Measurements from ENCODE around the gene IMMP2L.

The IMMP2L gene

DNA sequence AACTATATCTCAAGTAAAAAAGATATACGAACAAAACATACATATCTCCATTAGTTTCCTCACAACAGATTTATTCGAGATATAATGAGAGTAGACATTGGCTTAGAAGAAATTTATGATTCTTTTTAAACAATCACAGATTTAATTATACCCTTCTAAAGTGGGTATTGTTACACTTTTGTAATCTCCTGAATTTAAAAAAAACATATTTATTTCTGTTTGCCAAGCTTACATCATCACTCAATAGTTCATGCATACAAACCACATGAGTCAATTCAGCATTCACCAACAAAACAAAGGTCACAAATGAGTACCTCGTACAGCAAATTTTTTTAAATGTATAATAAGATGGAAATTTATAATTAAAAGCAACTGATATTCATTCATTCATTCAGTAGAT is 453.8 kb downstream of the IMMP2L start:
- no peak for TF ChIP-seq EZH2phosphoT487 (conservative IDR thresholded peaks at IDR 0.05; ENCODE audit: low read length)
- TF ChIP-seq, protein P1, sequence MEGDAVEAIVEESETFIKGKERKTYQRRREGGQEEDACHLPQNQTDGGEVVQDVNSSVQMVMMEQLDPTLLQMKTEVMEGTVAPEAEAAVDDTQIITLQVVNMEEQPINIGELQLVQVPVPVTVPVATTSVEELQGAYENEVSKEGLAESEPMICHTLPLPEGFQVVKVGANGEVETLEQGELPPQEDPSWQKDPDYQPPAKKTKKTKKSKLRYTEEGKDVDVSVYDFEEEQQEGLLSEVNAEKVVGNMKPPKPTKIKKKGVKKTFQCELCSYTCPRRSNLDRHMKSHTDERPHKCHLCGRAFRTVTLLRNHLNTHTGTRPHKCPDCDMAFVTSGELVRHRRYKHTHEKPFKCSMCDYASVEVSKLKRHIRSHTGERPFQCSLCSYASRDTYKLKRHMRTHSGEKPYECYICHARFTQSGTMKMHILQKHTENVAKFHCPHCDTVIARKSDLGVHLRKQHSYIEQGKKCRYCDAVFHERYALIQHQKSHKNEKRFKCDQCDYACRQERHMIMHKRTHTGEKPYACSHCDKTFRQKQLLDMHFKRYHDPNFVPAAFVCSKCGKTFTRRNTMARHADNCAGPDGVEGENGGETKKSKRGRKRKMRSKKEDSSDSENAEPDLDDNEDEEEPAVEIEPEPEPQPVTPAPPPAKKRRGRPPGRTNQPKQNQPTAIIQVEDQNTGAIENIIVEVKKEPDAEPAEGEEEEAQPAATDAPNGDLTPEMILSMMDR (IDR thresholded peaks at IDR 0.05; ENCODE audit: insufficient read depth, low read length, poor library complexity, severe bottlenecking), result no peak

GRCh38 chr7:111108000-111108399 is 454.3 kb downstream of the IMMP2L start:
- TF ChIP-seq, protein P1 (IDR thresholded peaks at IDR 0.05; ENCODE audit: insufficient read depth, low read length, poor library complexity, severe bottlenecking), result no peak
- TF ChIP-seq EZH2phosphoT487 (conservative IDR thresholded peaks at IDR 0.05; ENCODE audit: low read length), result no peak
- Histone ChIP-seq H3K27ac (ENCODE audit: low read depth, low read length) (no peak overlapping the region), H3F3A (ENCODE audit: insufficient read depth) (peaks cover 29% of the 10 kb centered on the region), H4K20me1 (ENCODE audit: low read depth, low read length) (no peaks in the 10 kb centered on the region), H3K9ac (ENCODE audit: low read length) (no peak overlapping the region), H3K27me3 (ENCODE audit: low read length) (no peaks in the 10 kb centered on the region), H3K4me2 (ENCODE audit: low read depth, low read length, poor library complexity, severe bottlenecking) (no peak overlapping the region), H3K4me3 (ENCODE audit: insufficient read depth, low read length, poor library complexity, severe bottlenecking) (no peak overlapping the region), H3K36me3 (ENCODE audit: low read length) (peaks cover 26% of the 10 kb centered on the region; the same call in 1 of the 2 replicates), H3K9me2 (replicated peaks; ENCODE audit: insufficient read depth, low read length) (no peaks in the 10 kb centered on the region), H3K9me3 (ENCODE audit: insufficient read depth, low read length) (no peaks in the 10 kb centered on the region), H3K79me2 (ENCODE audit: insufficient read depth, low read length) (peaks cover 29% of the 10 kb centered on the region), H2AFZ (ENCODE audit: low read depth, low read length, severe bottlenecking) (no peak overlapping the region)

More for the DNA sequence above, 453.8 kb downstream of the IMMP2L start:
- no peaks in the 10 kb centered on the region for H3K9me3 ChIP-seq (ENCODE audit: insufficient read depth, low read length)
- H3K79me2 ChIP-seq (ENCODE audit: insufficient read depth, low read length), result peaks cover 24% of the 10 kb centered on the region
- no peak overlapping the region for H3K4me2 ChIP-seq (ENCODE audit: low read depth, low read length, poor library complexity, severe bottlenecking)
- H3K9ac ChIP-seq (ENCODE audit: low read length), result no peak overlapping the region
- H4K20me1 ChIP-seq (ENCODE audit: low read depth, low read length), result no peaks in the 10 kb centered on the region
- H3K36me3 ChIP-seq (ENCODE audit: low read length), result peaks cover 21% of the 10 kb centered on the region; the same call in 1 of the 2 replicates
- H3K4me3 ChIP-seq (ENCODE audit: insufficient read depth, low read length, poor library complexity, severe bottlenecking), result no peak overlapping the region
- H2AFZ ChIP-seq (ENCODE audit: low read depth, low read length, severe bottlenecking), result no peak overlapping the region
- H3K27ac ChIP-seq (ENCODE audit: low read depth, low read length), result no peak overlapping the region
- H3K9me2 ChIP-seq (replicated peaks; ENCODE audit: insufficient read depth, low read length), result no peaks in the 10 kb centered on the region
- peaks cover 24% of the 10 kb centered on the region for H3F3A ChIP-seq (ENCODE audit: insufficient read depth)
- H3K27me3 ChIP-seq (ENCODE audit: low read length), result no peaks in the 10 kb centered on the region

DNA sequence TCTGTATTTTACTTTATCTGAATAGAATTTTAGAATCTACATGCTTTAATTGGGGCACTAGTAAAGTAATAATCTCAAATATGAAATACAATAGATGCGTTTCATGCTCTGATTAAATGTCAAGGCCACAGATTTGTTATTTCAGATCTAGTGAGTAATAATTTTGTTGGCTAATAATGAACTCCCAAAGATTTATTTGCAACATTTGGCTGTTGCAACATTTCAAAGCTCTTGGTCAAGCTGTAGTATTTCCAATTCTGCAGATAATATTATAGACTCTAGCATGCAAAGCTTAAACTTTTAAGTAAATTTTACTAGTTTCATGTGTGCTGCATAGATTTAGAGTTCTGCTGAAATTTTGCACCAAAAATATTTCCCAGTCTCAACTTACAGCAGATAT is 454.7 kb downstream of the IMMP2L start:
- Histone ChIP-seq H3F3A (ENCODE audit: insufficient read depth) (peaks cover 29% of the 10 kb centered on the region), H3K79me2 (ENCODE audit: insufficient read depth, low read length) (peaks cover 31% of the 10 kb centered on the region), H3K9me2 (replicated peaks; ENCODE audit: insufficient read depth, low read length) (no peaks in the 10 kb centered on the region), H3K9ac (ENCODE audit: low read length) (no peak overlapping the region), H3K4me3 (ENCODE audit: insufficient read depth, low read length, poor library complexity, severe bottlenecking) (no peak overlapping the region), H4K20me1 (ENCODE audit: low read depth, low read length) (no peaks in the 10 kb centered on the region), H3K4me2 (ENCODE audit: low read depth, low read length, poor library complexity, severe bottlenecking) (no peak overlapping the region), H2AFZ (ENCODE audit: low read depth, low read length, severe bottlenecking) (no peak overlapping the region), H3K27me3 (ENCODE audit: low read length) (no peaks in the 10 kb centered on the region), H3K36me3 (ENCODE audit: low read length) (peaks cover 30% of the 10 kb centered on the region; the same call in 1 of the 2 replicates), H3K9me3 (ENCODE audit: insufficient read depth, low read length) (no peaks in the 10 kb centered on the region), H3K27ac (ENCODE audit: low read depth, low read length) (no peak overlapping the region)
- TF ChIP-seq, protein P1 (IDR thresholded peaks at IDR 0.05; ENCODE audit: insufficient read depth, low read length, poor library complexity, severe bottlenecking), result no peak
- no peak for TF ChIP-seq EZH2phosphoT487 (conservative IDR thresholded peaks at IDR 0.05; ENCODE audit: low read length)

All from SU-DHL-6 (cell line).